SK-N-SH (cell line): ENCODE data around the gene AOAH. TPM values are rescaled to one million over a fixed set of nuclear protein-coding genes. Genes with fewer than 3 reads are reported as not detected.
"Not testable (repeated sequence)": the region's sequence is repeated elsewhere in the genome, so short reads cannot be mapped to it uniquely, and the experiment has no call there.

Experiments used
- CTCF ChIA-PET: fragments of 300-600, 350-600 bp; formaldehyde crosslinking; extraction: SDS; loops from one replicate; lab custom pipeline; 2021; lab: Yijun Ruan, JAX
- POLR2A ChIA-PET: fragments of 350-600 bp; sonication (Branson Sonifier 250); formaldehyde crosslinking; extraction: SDS; loops from one replicate; lab custom pipeline; 2020; ENCODE audit warnings: antibody characterized with exemption, inconsistent platforms; lab: Yijun Ruan, JAX
- DNase-seq: peaks from one replicate; pipeline ENCODE4 v3.0.0; 2012
- H2AFZ ChIP-seq: fragments of 200-600 bp; sonication (generic); 2 replicates; pipeline ENCODE4 v1.8.1; 2016; ENCODE audit warnings: antibody characterized with exemption, mild to moderate bottlenecking, low read depth
- H3F3A ChIP-seq: fragments of 200-600 bp; sonication (generic); replicated peaks from 2 replicates; pipeline ENCODE3; 2016; ENCODE audit warnings: antibody characterized with exemption, mild to moderate bottlenecking; ENCODE audit not compliant: insufficient read depth
- H3K27ac ChIP-seq, 2 experiments: fragments of 200-500 bp in 1 of 2; fragments of 200-600 bp in 1 of 2; sonication (Bioruptor generic) in 1 of 2; sonication (generic), shearing (Covaris generic) in 1 of 2; 2 replicates each; pipeline versions ENCODE4 v1.5.1 to v1.6.1; 2014 to 2016; ENCODE audit warnings: low read depth in 2 of 2, inconsistent platforms in 1 of 2, low read length in 1 of 2, mild to moderate bottlenecking in 1 of 2, mixed read lengths in 1 of 2
- H3K27me3 ChIP-seq: fragments of 200-600 bp; sonication (generic), shearing (Covaris generic); 2 replicates; pipeline ENCODE4 v1.6.1; 2016; ENCODE audit warnings: mixed run types; ENCODE audit not compliant: insufficient read depth
- H3K36me3 ChIP-seq, 2 experiments: fragments of 200-500 bp in 1 of 2; fragments of 200-600 bp in 1 of 2; sonication (Bioruptor generic) in 1 of 2; sonication (generic) in 1 of 2; replicated peaks in 1 of 2; 2 replicates each; pipeline versions ENCODE3 to v1.5.1; 2014 to 2016; ENCODE audit warnings: low read length in 1 of 2, mild to moderate bottlenecking in 1 of 2; ENCODE audit not compliant: insufficient read depth in 2 of 2, control insufficient read depth in 1 of 2
- H3K4me1 ChIP-seq, 2 experiments: fragments of 200-500 bp in 1 of 2; fragments of 200-600 bp in 1 of 2; sonication (Bioruptor generic) in 1 of 2; sonication (generic), shearing (Covaris generic) in 1 of 2; 2 replicates each; pipeline versions ENCODE4 v1.5.1 to v1.6.1; 2014 to 2016; ENCODE audit warnings: low read depth in 1 of 2, low read length in 1 of 2, mixed run types in 1 of 2; ENCODE audit not compliant: insufficient read depth in 2 of 2, control insufficient read depth in 1 of 2
- H3K4me2 ChIP-seq: fragments of 200-600 bp; sonication (generic), shearing (Covaris generic); 2 replicates; pipeline ENCODE4 v1.6.1; 2017; ENCODE audit warnings: mixed run types
- H3K4me3 ChIP-seq, 2 experiments: fragments of 200-500 bp in 1 of 2; fragments of 200-600 bp in 1 of 2; sonication (Bioruptor generic) in 1 of 2; sonication (generic), shearing (Covaris generic) in 1 of 2; 2 replicates each; pipeline versions ENCODE4 v1.5.1 to v1.8.1; 2014 to 2016; ENCODE audit warnings: low read depth in 2 of 2, inconsistent platforms in 1 of 2, low read length in 1 of 2, mild to moderate bottlenecking in 1 of 2, mixed read lengths in 1 of 2, moderate library complexity in 1 of 2
- H3K79me2 ChIP-seq: fragments of 200-600 bp; sonication (generic); 2 replicates; pipeline ENCODE4 v1.8.1; 2017; ENCODE audit warnings: mild to moderate bottlenecking; ENCODE audit not compliant: insufficient read depth
- H3K9ac ChIP-seq: fragments of 200-600 bp; sonication (generic); 2 replicates; pipeline ENCODE4 v1.6.1; 2017; ENCODE audit warnings: mixed run types
- H3K9me2 ChIP-seq: fragments of 200-600 bp; sonication (generic); 2 replicates; pipeline ENCODE4 v1.6.1; 2017; ENCODE audit warnings: mixed run types
- H3K9me3 ChIP-seq: fragments of 200-600 bp; sonication (generic); 2 replicates; pipeline ENCODE4 v1.6.1; 2017; ENCODE audit warnings: mixed run types, mild to moderate bottlenecking, moderate library complexity
- H4K20me1 ChIP-seq: fragments of 200-600 bp; sonication (generic); 2 replicates; pipeline ENCODE4 v1.6.1; 2017; ENCODE audit warnings: mild to moderate bottlenecking, mixed run types; ENCODE audit not compliant: insufficient read depth
- CHD2 ChIP-seq: fragments of 150-350 bp; IDR thresholded peaks from 2 replicates; pipeline ENCODE4 v1.6.1; 2018; ENCODE audit warnings: low read length; ENCODE audit not compliant: partially characterized antibody
- EZH2phosphoT487 ChIP-seq: fragments of 200-600 bp; sonication (generic); IDR thresholded peaks from 2 replicates; pipeline ENCODE4 v1.6.1; 2017; ENCODE audit warnings: low read depth, mixed run types, mild to moderate bottlenecking, antibody characterized with exemption, moderate library complexity, borderline replicate concordance
- FOXM1 ChIP-seq: IDR thresholded peaks from 2 replicates; pipeline ENCODE4 v1.4.0; 2012; ENCODE audit warnings: low read depth, mild to moderate bottlenecking
- GATA2 ChIP-seq: sonication (generic); formaldehyde crosslinking; IDR thresholded peaks from 2 replicates; pipeline ENCODE4 v1.5.0; 2020; ENCODE audit warnings: mild to moderate bottlenecking, missing genetic modification reagents
- NFIC ChIP-seq: IDR thresholded peaks from 2 replicates; pipeline ENCODE4 v1.4.0; 2012; ENCODE audit warnings: borderline replicate concordance
- POLR2AphosphoS5 ChIP-seq: IDR thresholded peaks from 2 replicates; pipeline ENCODE4 v1.6.1; 2012; ENCODE audit warnings: low read depth, low read length
- SIN3A ChIP-seq: IDR thresholded peaks from 2 replicates; pipeline ENCODE4 v1.6.1; 2012; ENCODE audit warnings: low read depth, mild to moderate bottlenecking, low read length, moderate library complexity, borderline replicate concordance
- SMC3 ChIP-seq: IDR thresholded peaks from 2 replicates; pipeline ENCODE4 v1.6.1; 2012; ENCODE audit warnings: low read depth, low read length, improper control_type of control experiment
- TAF1 ChIP-seq: IDR thresholded peaks from 2 replicates; pipeline ENCODE4 v1.6.1; 2012; ENCODE audit warnings: low read depth, mild to moderate bottlenecking, low read length, moderate library complexity, borderline replicate concordance
- TEAD4 ChIP-seq: IDR thresholded peaks from 2 replicates; pipeline ENCODE4 v1.4.0; 2012; ENCODE audit warnings: mild to moderate bottlenecking, borderline replicate concordance; ENCODE audit not compliant: insufficient read depth
- WGBS: methylation state at CpG from one replicate; pipeline ENCODE4 v1.1.6; 2017; ENCODE audit warnings: low lambda C conversion rate; 5-methylcytosine and 5-hydroxymethylcytosine counted together
- polyA plus RNA-seq, 3 experiments: library from polyadenylated mRNA; depleted of rRNA; stranded (reverse); fragments of >200 nt; gene quantifications; 2 replicates each; pipeline ENCODE4 v1.2.3, GENCODE V29; 2012
- TF ChIP-seq, protein P1 (sequence below): IDR thresholded peaks from 2 replicates; pipeline ENCODE4 v1.4.0; 2012; ENCODE audit warnings: low read depth
- TF ChIP-seq, protein P2 (sequence below): IDR thresholded peaks from 2 replicates; pipeline ENCODE4 v1.4.0; 2012; ENCODE audit warnings: low read depth, borderline replicate concordance
- TF ChIP-seq, protein P3 (sequence below): fragments of 150-350 bp; IDR thresholded peaks from 2 replicates; pipeline ENCODE4 v1.6.1; 2016; ENCODE audit warnings: mild to moderate bottlenecking, low read depth, low read length

AOAH gene
- polyA plus RNA-seq, 1 of the 3 experiments (the other 2 are of a cell fraction): not detected

DNA sequence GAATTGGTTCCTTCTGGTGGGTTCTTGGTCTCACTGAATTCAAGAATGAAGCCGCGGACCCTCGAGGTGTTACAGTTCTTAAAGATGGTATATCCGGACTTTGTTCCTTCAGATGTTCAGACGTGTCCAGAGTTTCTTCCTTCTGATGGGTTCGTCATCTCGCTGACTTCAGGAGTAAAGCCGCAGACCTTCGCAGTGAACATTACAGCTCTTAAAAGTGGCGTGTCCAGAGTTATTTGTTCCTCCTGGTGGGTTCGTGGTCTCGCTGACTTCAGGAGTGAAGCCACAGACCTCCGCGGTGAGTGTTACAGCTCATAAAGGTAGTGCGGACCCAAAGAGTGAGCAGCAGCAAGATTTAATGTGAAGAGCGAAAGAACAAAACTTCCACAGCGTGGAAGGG is 220.1 kb downstream of the AOAH start:
- H2AFZ ChIP-seq, H3K79me2 ChIP-seq, H3F3A ChIP-seq, H3K4me3 ChIP-seq, H3K9me3 ChIP-seq, H3K4me2 ChIP-seq, H3K4me1 ChIP-seq, H3K27ac ChIP-seq, DNase-seq, H4K20me1 ChIP-seq, H3K36me3 ChIP-seq, H3K9ac ChIP-seq, H3K9me2 ChIP-seq, POLR2A ChIA-PET, H3K27me3 ChIP-seq: not testable (repeated sequence)
- WGBS: 81% methylated on average over 17 of the region's 17 CpGs
- CTCF ChIA-PET: interaction anchor here (0.8 to 2.3 kb wide), 2 partner anchors 14 to 17 kb away, joined by 3 to 14 read pairs; no protein-coding TSS in a partner anchor

DNA sequence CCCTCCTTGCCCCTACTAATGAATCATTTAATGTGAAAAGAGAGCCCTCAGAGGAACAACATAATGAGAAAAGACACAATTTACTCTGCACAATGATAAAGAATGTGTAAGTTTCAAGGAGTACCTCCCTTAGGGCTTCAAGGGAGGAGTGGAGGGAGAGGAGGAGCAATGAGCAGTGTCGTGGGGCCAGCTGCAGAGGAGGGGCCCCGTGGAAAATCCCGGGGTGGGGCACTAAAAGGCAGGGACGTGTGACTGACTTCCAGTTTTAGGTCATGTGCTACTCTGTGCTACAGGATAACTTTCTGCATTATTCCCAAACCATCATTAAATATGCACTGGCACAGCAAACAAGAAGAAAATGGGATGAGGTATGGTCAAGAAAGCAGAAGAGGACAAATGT is 226.5 kb downstream of the AOAH start:
- CTCF ChIA-PET: interaction anchor here (0.8 to 2.4 kb wide), 4 partner anchors 8 to 684 kb away, joined by 3 to 20 read pairs (median 8); no protein-coding TSS in a partner anchor
- 22% methylated on average over 4 of the region's 4 CpGs for WGBS
- POLR2A ChIA-PET: no interaction called here

DNA sequence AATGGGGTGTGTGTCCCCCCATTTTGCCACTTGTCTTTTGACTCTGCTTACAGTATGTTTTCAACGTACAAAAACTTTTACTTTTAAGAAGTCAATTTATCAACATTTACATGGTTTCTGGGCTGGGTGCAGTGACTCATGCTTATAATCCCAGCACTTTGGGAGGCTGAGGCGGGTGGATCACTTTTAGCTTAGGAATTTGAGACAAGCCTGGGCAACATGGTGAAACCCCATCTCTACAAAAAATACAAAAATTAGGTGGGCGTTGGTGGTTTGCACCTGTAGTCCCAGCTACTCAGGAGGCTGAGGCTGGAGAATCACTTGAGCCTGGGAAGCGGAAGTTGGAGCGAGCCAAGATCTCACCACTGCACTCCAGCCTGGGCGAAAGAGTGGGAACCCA is 227.1 kb downstream of the AOAH start:
- DNase-seq, H3K9me3 ChIP-seq, H3K9me2 ChIP-seq, H3K79me2 ChIP-seq, H3K27me3 ChIP-seq, H2AFZ ChIP-seq, H3K9ac ChIP-seq, H3F3A ChIP-seq, H3K4me2 ChIP-seq, H3K4me1 ChIP-seq, H3K4me3 ChIP-seq, H3K36me3 ChIP-seq, POLR2A ChIA-PET, H4K20me1 ChIP-seq, H3K27ac ChIP-seq: not testable (repeated sequence)
- WGBS: 70% methylated on average over 6 of the region's 6 CpGs
- CTCF ChIA-PET: interaction anchor here (0.9 to 2.4 kb wide), 3 partner anchors 9 to 685 kb away, joined by 3 to 10 read pairs (median 9); no protein-coding TSS in a partner anchor

More for the DNA sequence above, 226.5 kb downstream of the AOAH start:
- no peak for DNase-seq
- Histone ChIP-seq H3K27ac (no peak overlapping the region), H3F3A (no peaks in the 10 kb centered on the region), H3K27me3 (no peaks in the 10 kb centered on the region; the same call in 1 of the 2 replicates), H3K4me2 (no peak overlapping the region), H3K9me3 (no peaks in the 10 kb centered on the region), H3K4me1 (no peaks in the 10 kb centered on the region), H3K4me3 (no peak overlapping the region), H3K9ac (no peak overlapping the region), H4K20me1 (no peaks in the 10 kb centered on the region), H3K79me2 (no peaks in the 10 kb centered on the region), H2AFZ (no peak overlapping the region), H3K9me2 (no peaks in the 10 kb centered on the region), H3K36me3 (no peaks in the 10 kb centered on the region)
- TF ChIP-seq TEAD4 (no peak), TAF1 (no peak), CHD2 (no peak), FOXM1 (no peak), NFIC (no peak), EZH2phosphoT487 (no peak), GATA2 (CRISPR knock-in tag) (no peak), POLR2AphosphoS5 (no peak), SIN3A (no peak), SMC3 (no peak)
- TF ChIP-seq, protein P1, sequence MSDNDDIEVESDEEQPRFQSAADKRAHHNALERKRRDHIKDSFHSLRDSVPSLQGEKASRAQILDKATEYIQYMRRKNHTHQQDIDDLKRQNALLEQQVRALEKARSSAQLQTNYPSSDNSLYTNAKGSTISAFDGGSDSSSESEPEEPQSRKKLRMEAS: no peak
- TF ChIP-seq, protein P2, sequence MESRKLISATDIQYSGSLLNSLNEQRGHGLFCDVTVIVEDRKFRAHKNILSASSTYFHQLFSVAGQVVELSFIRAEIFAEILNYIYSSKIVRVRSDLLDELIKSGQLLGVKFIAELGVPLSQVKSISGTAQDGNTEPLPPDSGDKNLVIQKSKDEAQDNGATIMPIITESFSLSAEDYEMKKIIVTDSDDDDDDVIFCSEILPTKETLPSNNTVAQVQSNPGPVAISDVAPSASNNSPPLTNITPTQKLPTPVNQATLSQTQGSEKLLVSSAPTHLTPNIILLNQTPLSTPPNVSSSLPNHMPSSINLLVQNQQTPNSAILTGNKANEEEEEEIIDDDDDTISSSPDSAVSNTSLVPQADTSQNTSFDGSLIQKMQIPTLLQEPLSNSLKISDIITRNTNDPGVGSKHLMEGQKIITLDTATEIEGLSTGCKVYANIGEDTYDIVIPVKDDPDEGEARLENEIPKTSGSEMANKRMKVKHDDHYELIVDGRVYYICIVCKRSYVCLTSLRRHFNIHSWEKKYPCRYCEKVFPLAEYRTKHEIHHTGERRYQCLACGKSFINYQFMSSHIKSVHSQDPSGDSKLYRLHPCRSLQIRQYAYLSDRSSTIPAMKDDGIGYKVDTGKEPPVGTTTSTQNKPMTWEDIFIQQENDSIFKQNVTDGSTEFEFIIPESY: no peak
- TF ChIP-seq, protein P3, sequence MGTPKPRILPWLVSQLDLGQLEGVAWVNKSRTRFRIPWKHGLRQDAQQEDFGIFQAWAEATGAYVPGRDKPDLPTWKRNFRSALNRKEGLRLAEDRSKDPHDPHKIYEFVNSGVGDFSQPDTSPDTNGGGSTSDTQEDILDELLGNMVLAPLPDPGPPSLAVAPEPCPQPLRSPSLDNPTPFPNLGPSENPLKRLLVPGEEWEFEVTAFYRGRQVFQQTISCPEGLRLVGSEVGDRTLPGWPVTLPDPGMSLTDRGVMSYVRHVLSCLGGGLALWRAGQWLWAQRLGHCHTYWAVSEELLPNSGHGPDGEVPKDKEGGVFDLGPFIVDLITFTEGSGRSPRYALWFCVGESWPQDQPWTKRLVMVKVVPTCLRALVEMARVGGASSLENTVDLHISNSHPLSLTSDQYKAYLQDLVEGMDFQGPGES: no peak
